IMR-90 (cell line): ENCODE results near the gene CTSS. TPM values are rescaled to one million over a fixed set of nuclear protein-coding genes. Genes with fewer than 3 reads are reported as not detected.

Experiments used
- ATAC-seq: fragments of 200-7000 bp; cut with Tn5 transposase; 2 replicates; pipeline ENCODE4 v1.9.1; 2020; ENCODE audit warnings: low read depth, mild to moderate bottlenecking, moderate library complexity
- BruUV-seq: library from RNA; stranded (reverse); fragments of 400-500 nt; replicated peaks from 2 replicates; lab custom pipeline; 2021; lab: Mats Ljungman, UMichigan
- CTCF ChIA-PET: fragments of 300-600 bp; formaldehyde crosslinking; extraction: SDS; loops from one replicate; lab custom pipeline; 2021; ENCODE audit warnings: antibody characterized with exemption; lab: Yijun Ruan, JAX
- POLR2A ChIA-PET: fragments of 300-600 bp; sonication (Branson Sonifier 250); formaldehyde crosslinking; loops from one replicate; lab custom pipeline; 2022; ENCODE audit warnings: antibody characterized with exemption; ENCODE audit not compliant: unreplicated experiment; lab: Charles Lee
- DNase-seq: peaks from one replicate; pipeline ENCODE4 v3.0.0; 2013
- H2AFZ ChIP-seq: replicated peaks from 2 replicates; pipeline ENCODE3; 2013; ENCODE audit warnings: low read length, mild to moderate bottlenecking; ENCODE audit not compliant: poor library complexity
- H2AK5ac ChIP-seq: 2 replicates; pipeline ENCODE4 v1.6.1; 2013; ENCODE audit warnings: low read depth, low read length, inconsistent platforms
- H2AK9ac ChIP-seq: replicated peaks from 2 replicates; pipeline ENCODE3; 2013; ENCODE audit warnings: mild to moderate bottlenecking, low read depth, low read length, moderate library complexity; ENCODE audit not compliant: poor library complexity
- H2BK120ac ChIP-seq: 2 replicates; pipeline ENCODE4 v1.6.1; 2013; ENCODE audit warnings: low read depth, low read length, inconsistent platforms
- H2BK15ac ChIP-seq: 3 replicates; pipeline ENCODE4 v1.6.1; 2013; ENCODE audit warnings: low read depth, low read length, inconsistent platforms
- H2BK20ac ChIP-seq: 2 replicates; pipeline ENCODE4 v1.6.1; 2013; ENCODE audit warnings: low read depth, mild to moderate bottlenecking, inconsistent platforms, low read length, moderate library complexity
- H2BK5ac ChIP-seq: 2 replicates; pipeline ENCODE4 v1.6.1; 2013; ENCODE audit warnings: mild to moderate bottlenecking, low read depth, low read length, inconsistent platforms; ENCODE audit not compliant: poor library complexity, severe bottlenecking
- H3K14ac ChIP-seq: replicated peaks from 2 replicates; pipeline ENCODE4 v1.6.1; 2013; ENCODE audit warnings: low read depth, low read length, inconsistent platforms
- H3K18ac ChIP-seq: 2 replicates; pipeline ENCODE4 v1.6.1; 2013; ENCODE audit warnings: low read depth, low read length, control low read depth
- H3K23ac ChIP-seq: 2 replicates; pipeline ENCODE4 v1.6.1; 2013; ENCODE audit warnings: low read depth, low read length, inconsistent platforms
- H3K27ac ChIP-seq: 2 replicates; pipeline ENCODE4 v1.5.1; 2013; ENCODE audit warnings: mild to moderate bottlenecking, control low read depth, low read length; ENCODE audit not compliant: insufficient read depth
- H3K27me3 ChIP-seq: 2 replicates; pipeline ENCODE4 v1.6.1; 2013; ENCODE audit warnings: low read length; ENCODE audit not compliant: control insufficient read depth, insufficient read depth
- H3K36me3 ChIP-seq: 2 replicates; pipeline ENCODE4 v1.6.1; 2013; ENCODE audit warnings: low read length, mixed read lengths; ENCODE audit not compliant: control insufficient read depth, insufficient read depth
- H3K4ac ChIP-seq: 2 replicates; pipeline ENCODE4 v1.6.1; 2013; ENCODE audit warnings: low read depth, low read length, inconsistent platforms
- H3K4me1 ChIP-seq: 2 replicates; pipeline ENCODE4 v1.6.1; 2013; ENCODE audit warnings: low read length, mixed read lengths; ENCODE audit not compliant: control insufficient read depth, insufficient read depth
- H3K4me2 ChIP-seq: 2 replicates; pipeline ENCODE4 v1.6.1; 2013; ENCODE audit warnings: low read depth, mild to moderate bottlenecking, control low read depth, low read length, moderate library complexity
- H3K4me3 ChIP-seq: 2 replicates; pipeline ENCODE4 v1.5.1; 2013; ENCODE audit warnings: low read depth, mild to moderate bottlenecking, control low read depth, low read length, moderate library complexity; ENCODE audit not compliant: insufficient read depth
- H3K56ac ChIP-seq: 2 replicates; pipeline ENCODE4 v1.6.1; 2013; ENCODE audit warnings: low read length, inconsistent platforms; ENCODE audit not compliant: insufficient read depth; ENCODE audit errors: extremely low read depth
- H3K79me1 ChIP-seq, 2 experiments: 2 replicates each; pipeline ENCODE4 v1.6.1; 2013; ENCODE audit warnings: low read length in 2 of 2, inconsistent platforms in 1 of 2, low read depth in 1 of 2
- H3K9ac ChIP-seq: 2 replicates; pipeline ENCODE4 v1.6.1; 2013; ENCODE audit warnings: low read depth, low read length, control low read depth
- H3K9me1 ChIP-seq: 2 replicates; pipeline ENCODE4 v1.6.1; 2013; ENCODE audit warnings: low read length, inconsistent platforms; ENCODE audit not compliant: insufficient read depth
- H3K9me3 ChIP-seq: 2 replicates; pipeline ENCODE4 v1.6.1; 2013; ENCODE audit warnings: low read length; ENCODE audit not compliant: control insufficient read depth, insufficient read depth
- H4K20me1 ChIP-seq: 2 replicates; pipeline ENCODE4 v1.6.1; 2013; ENCODE audit warnings: low read length, inconsistent platforms; ENCODE audit not compliant: insufficient read depth
- H4K5ac ChIP-seq: 2 replicates; pipeline ENCODE4 v1.6.1; 2013; ENCODE audit warnings: mild to moderate bottlenecking, low read depth, low read length, control low read depth
- H4K8ac ChIP-seq, 2 experiments: 2 replicates each; pipeline ENCODE4 v1.6.1; 2013; ENCODE audit warnings: low read depth in 2 of 2, low read length in 2 of 2, control low read depth in 1 of 2, inconsistent platforms in 1 of 2
- H4K91ac ChIP-seq: 2 replicates; pipeline ENCODE4 v1.6.1; 2013; ENCODE audit warnings: low read depth, low read length, inconsistent platforms; ENCODE audit not compliant: insufficient read depth
- BHLHE40 ChIP-seq: fragments of 150-350 bp; IDR thresholded peaks from 2 replicates; pipeline ENCODE4 v1.6.1; 2016; ENCODE audit warnings: mild to moderate bottlenecking, low read depth, low read length
- CEBPB ChIP-seq: IDR thresholded peaks from 2 replicates; pipeline ENCODE4 v1.6.1; 2012; ENCODE audit warnings: low read depth, low read length, improper control_type of control experiment
- CHD1 ChIP-seq: IDR thresholded peaks from 2 replicates; pipeline ENCODE4 v1.6.1; 2012; ENCODE audit warnings: low read depth, low read length, improper control_type of control experiment
- FOS ChIP-seq: fragments of 150-350 bp; IDR thresholded peaks from 2 replicates; pipeline ENCODE4 v1.6.1; 2016; ENCODE audit warnings: low read depth, low read length
- MAFK ChIP-seq: IDR thresholded peaks from 2 replicates; pipeline ENCODE4 v1.6.1; 2012; ENCODE audit warnings: low read depth, low read length, improper control_type of control experiment
- MAZ ChIP-seq: IDR thresholded peaks from 2 replicates; pipeline ENCODE4 v1.6.1; 2012; ENCODE audit warnings: low read depth, mild to moderate bottlenecking, low read length, improper control_type of control experiment, moderate library complexity, borderline replicate concordance
- MXI1 ChIP-seq: IDR thresholded peaks from 2 replicates; pipeline ENCODE4 v1.6.1; 2012; ENCODE audit warnings: low read depth, mild to moderate bottlenecking, low read length, moderate library complexity, borderline replicate concordance
- NFE2L2 ChIP-seq: fragments of 150-350 bp; IDR thresholded peaks from 2 replicates; pipeline ENCODE4 v1.6.1; 2016; ENCODE audit warnings: low read depth, mild to moderate bottlenecking, low read length
- POLR2A ChIP-seq: IDR thresholded peaks from 2 replicates; pipeline ENCODE4 v1.6.1; 2012; ENCODE audit warnings: mild to moderate bottlenecking, low read depth, low read length
- RAD21 ChIP-seq: IDR thresholded peaks from 2 replicates; pipeline ENCODE4 v1.6.1; 2012; ENCODE audit warnings: low read length, improper control_type of control experiment
- RCOR1 ChIP-seq: IDR thresholded peaks from 2 replicates; pipeline ENCODE4 v1.6.1; 2012; ENCODE audit warnings: mild to moderate bottlenecking, low read length, improper control_type of control experiment; ENCODE audit not compliant: insufficient replicate concordance
- RFX5 ChIP-seq: IDR thresholded peaks from 2 replicates; pipeline ENCODE4 v1.8.0; 2012; ENCODE audit warnings: low read depth, mild to moderate bottlenecking, low read length, moderate library complexity
- SMC3 ChIP-seq: fragments of 150-350 bp; IDR thresholded peaks from 2 replicates; pipeline ENCODE4 v1.6.1; 2016; ENCODE audit warnings: low read depth, mild to moderate bottlenecking, antibody characterized with exemption, low read length, moderate library complexity
- WGBS, 2 experiments: methylation state at CpG; one replicate each; pipeline versions ENCODE4 v1.1.5 to v1.1.7; 2013; ENCODE audit warnings: missing lambda C conversion rate in 2 of 2; ENCODE audit not compliant: insufficient read length in 1 of 2; ENCODE audit errors: extremely low coverage in 2 of 2; 5-methylcytosine and 5-hydroxymethylcytosine counted together
- dilution Hi-C: fragments of 300-500 bp; cut with HindIII; formaldehyde crosslinking; loops from one replicate; pipeline ENCODE4 v1.14.3; 2018; ENCODE audit warnings: low sequenced_read_pairs; ENCODE audit not compliant: unreplicated experiment
- in situ Hi-C: fragments of 300-500 bp; cut with MboI; formaldehyde crosslinking; loops from 3 replicates; pipeline ENCODE4 v1.14.3; 2019; ENCODE audit warnings: low sequenced_read_pairs, inconsistent platforms, mixed read lengths
- intact Hi-C: fragments of 100-400 bp; cut with micrococcal nuclease; formaldehyde crosslinking; loops from 2 replicates; pipeline ENCODE4 v1.10.0; 2022
- polyA plus RNA-seq, 3 experiments: library from polyadenylated mRNA; depleted of rRNA; stranded (reverse); fragments of >200 nt; gene quantifications; 2 replicates each; pipeline ENCODE4 v1.2.3, GENCODE V29; 2012; ENCODE audit warnings: low replicate concordance in 1 of 3
- total RNA-seq: library from RNA; depleted of rRNA; stranded (reverse); fragments of >200 nt; gene quantifications from 2 replicates; pipeline ENCODE4 v1.2.3, GENCODE V29; 2012
- TF ChIP-seq, protein P1 (sequence below): conservative IDR thresholded peaks from 2 replicates; pipeline ENCODE4 v1.5.1; 2012; ENCODE audit warnings: mild to moderate bottlenecking, low read depth, low read length, improper control_type of control experiment
- TF ChIP-seq, protein P2 (sequence below): fragments of 150-350 bp; IDR thresholded peaks from 2 replicates; pipeline ENCODE4 v1.6.1; 2016; ENCODE audit warnings: low read depth, mild to moderate bottlenecking, low read length, moderate library complexity, borderline replicate concordance
- TF ChIP-seq, protein P3 (sequence below): fragments of 150-350 bp; IDR thresholded peaks from 2 replicates; pipeline ENCODE4 v1.6.1; 2017; ENCODE audit warnings: mild to moderate bottlenecking, antibody characterized with exemption, low read length, low read depth

Gene CTSS
- total and polyA plus RNA-seq, 2 of the 4 experiments (the other 2 are of a cell fraction) = 0.18 to 0.48 TPM

DNA sequence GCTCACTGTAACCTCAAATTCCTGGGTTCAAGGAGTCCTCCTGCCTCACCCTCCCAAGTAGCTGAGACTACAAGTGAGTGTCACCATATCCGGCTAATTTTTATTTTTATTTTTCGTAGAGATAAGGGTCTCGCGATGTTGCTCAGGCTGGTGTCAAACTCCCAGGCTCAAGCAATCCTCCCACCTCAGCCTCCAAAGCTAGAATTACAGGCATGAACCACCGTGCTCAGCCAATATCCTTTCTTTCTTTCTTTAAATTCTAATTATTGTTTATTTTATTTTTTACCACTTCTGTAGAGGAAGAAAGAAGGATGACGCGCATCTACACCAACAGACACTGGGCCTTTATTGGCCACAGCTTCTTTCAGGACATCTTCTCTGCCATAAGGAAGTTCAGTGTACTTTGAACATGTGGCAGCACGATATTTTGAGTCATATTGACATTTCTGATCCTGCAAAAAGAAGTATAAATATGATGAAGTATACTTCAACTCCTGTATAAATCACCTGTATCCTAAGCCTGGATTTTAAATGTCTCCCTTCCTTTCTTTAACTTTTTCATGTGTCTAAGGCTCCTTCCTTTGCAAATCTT lies 15.8 kb downstream of the CTSS start:
- H2BK120ac ChIP-seq = no peak overlapping the region
- WGBS, 2 experiments = no CpG with 5 or more reads among the region's 8 CpGs
- H3K9me1 ChIP-seq = no peaks in the 10 kb centered on the region
- H3K4me3 ChIP-seq = no peak overlapping the region
- intact Hi-C loops = no loop called here
- no peaks in the 10 kb centered on the region; the same call in 1 of the 2 replicates for H3K27me3 ChIP-seq
- no peak overlapping the region for H4K91ac ChIP-seq
- no peaks in the 10 kb centered on the region for H3K4me1 ChIP-seq
- ChIA-PET CTCF (interaction anchor here (0.5 kb wide), 1 partner anchor 16 kb away, joined by 3 read pairs; the partner anchor contains the start of gene CTSS), POLR2A (no interaction called here)
- no peak overlapping the region for H2BK5ac ChIP-seq
- no peak overlapping the region for H3K9ac ChIP-seq
- H2BK15ac ChIP-seq = no peak overlapping the region
- no peak overlapping the region for H3K27ac ChIP-seq
- no peak overlapping the region for H2AFZ ChIP-seq
- no TSS peak for BruUV-seq
- no peak overlapping the region for H3K18ac ChIP-seq
- no peak overlapping the region for H3K56ac ChIP-seq
- DNase-seq (no peak), ATAC-seq (no peak)
- H4K5ac ChIP-seq = no peak overlapping the region
- H4K8ac ChIP-seq = no peak overlapping the region
- no peak overlapping the region for H2BK20ac ChIP-seq
- H3K23ac ChIP-seq = no peak overlapping the region
- TF ChIP-seq CEBPB (no peak), NFE2L2 (no peak), MAFK (no peak), MXI1 (no peak), MAZ (no peak), SMC3 (no peak), BHLHE40 (no peak), RAD21 (no peak), POLR2A (no peak), RFX5 (no peak), FOS (no peak), RCOR1 (no peak), CHD1 (no peak)
- TF ChIP-seq, protein P1, sequence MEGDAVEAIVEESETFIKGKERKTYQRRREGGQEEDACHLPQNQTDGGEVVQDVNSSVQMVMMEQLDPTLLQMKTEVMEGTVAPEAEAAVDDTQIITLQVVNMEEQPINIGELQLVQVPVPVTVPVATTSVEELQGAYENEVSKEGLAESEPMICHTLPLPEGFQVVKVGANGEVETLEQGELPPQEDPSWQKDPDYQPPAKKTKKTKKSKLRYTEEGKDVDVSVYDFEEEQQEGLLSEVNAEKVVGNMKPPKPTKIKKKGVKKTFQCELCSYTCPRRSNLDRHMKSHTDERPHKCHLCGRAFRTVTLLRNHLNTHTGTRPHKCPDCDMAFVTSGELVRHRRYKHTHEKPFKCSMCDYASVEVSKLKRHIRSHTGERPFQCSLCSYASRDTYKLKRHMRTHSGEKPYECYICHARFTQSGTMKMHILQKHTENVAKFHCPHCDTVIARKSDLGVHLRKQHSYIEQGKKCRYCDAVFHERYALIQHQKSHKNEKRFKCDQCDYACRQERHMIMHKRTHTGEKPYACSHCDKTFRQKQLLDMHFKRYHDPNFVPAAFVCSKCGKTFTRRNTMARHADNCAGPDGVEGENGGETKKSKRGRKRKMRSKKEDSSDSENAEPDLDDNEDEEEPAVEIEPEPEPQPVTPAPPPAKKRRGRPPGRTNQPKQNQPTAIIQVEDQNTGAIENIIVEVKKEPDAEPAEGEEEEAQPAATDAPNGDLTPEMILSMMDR = no peak
- TF ChIP-seq, protein P2, sequence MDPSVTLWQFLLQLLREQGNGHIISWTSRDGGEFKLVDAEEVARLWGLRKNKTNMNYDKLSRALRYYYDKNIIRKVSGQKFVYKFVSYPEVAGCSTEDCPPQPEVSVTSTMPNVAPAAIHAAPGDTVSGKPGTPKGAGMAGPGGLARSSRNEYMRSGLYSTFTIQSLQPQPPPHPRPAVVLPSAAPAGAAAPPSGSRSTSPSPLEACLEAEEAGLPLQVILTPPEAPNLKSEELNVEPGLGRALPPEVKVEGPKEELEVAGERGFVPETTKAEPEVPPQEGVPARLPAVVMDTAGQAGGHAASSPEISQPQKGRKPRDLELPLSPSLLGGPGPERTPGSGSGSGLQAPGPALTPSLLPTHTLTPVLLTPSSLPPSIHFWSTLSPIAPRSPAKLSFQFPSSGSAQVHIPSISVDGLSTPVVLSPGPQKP = no peak
- TF ChIP-seq, protein P3, sequence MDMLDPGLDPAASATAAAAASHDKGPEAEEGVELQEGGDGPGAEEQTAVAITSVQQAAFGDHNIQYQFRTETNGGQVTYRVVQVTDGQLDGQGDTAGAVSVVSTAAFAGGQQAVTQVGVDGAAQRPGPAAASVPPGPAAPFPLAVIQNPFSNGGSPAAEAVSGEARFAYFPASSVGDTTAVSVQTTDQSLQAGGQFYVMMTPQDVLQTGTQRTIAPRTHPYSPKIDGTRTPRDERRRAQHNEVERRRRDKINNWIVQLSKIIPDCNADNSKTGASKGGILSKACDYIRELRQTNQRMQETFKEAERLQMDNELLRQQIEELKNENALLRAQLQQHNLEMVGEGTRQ = no peak
- dilution Hi-C loops = no loop called here
- H2AK9ac ChIP-seq = no peak overlapping the region
- in situ Hi-C loops = no loop called here
- H3K14ac ChIP-seq = no peak overlapping the region
- H3K4me2 ChIP-seq = no peak overlapping the region
- H3K9me3 ChIP-seq = no peaks in the 10 kb centered on the region
- no peak overlapping the region for H2AK5ac ChIP-seq
- H3K79me1 ChIP-seq = no peaks in the 10 kb centered on the region
- H3K36me3 ChIP-seq = no peaks in the 10 kb centered on the region
- no peak overlapping the region for H3K4ac ChIP-seq
- H4K20me1 ChIP-seq = no peaks in the 10 kb centered on the region
